GM19395 (cell line): Measurements from ENCODE around the gene ADAMTS16.

Source experiments
- ATAC-seq: cut with Tn5 transposase; IDR thresholded peaks from one replicate; pipeline ENCODE4 v1.9.1; 2021; ENCODE audit warnings: mild to moderate bottlenecking, moderate library complexity; ENCODE audit not compliant: unreplicated experiment

Gene ADAMTS16

GRCh38 chr5:5220901-5221631, 80.9 kb downstream of the ADAMTS16 start:
- ATAC-seq = no peak

- ATAC-seq = no peak
Observed at GRCh38 chr5:5221724-5222123, 81.6 kb downstream of the ADAMTS16 start.

- no peak for ATAC-seq
Observed at GRCh38 chr5:5231576-5231975, 91.4 kb downstream of the ADAMTS16 start.

- no peak for ATAC-seq
Observed at GRCh38 chr5:5234912-5235311, 94.8 kb downstream of the ADAMTS16 start.

GRCh38 chr5:5235685-5236084, 95.6 kb downstream of the ADAMTS16 start:
- no peak for ATAC-seq

GRCh38 chr5:5239191-5239590, 99.1 kb downstream of the ADAMTS16 start:
- no peak for ATAC-seq

- no peak for ATAC-seq
Observed at GRCh38 chr5:5240234-5240633, 100.1 kb downstream of the ADAMTS16 start.

- ATAC-seq = no peak
Observed at GRCh38 chr5:5242056-5242455, 101.9 kb downstream of the ADAMTS16 start.

- no peak for ATAC-seq
Observed at GRCh38 chr5:5246736-5247135, 106.6 kb downstream of the ADAMTS16 start.

GRCh38 chr5:5250758-5251157, 110.6 kb downstream of the ADAMTS16 start:
- ATAC-seq = no peak

- no peak for ATAC-seq
Observed at GRCh38 chr5:5252106-5252505, 112.0 kb downstream of the ADAMTS16 start.

GRCh38 chr5:5257353-5257752, 117.2 kb downstream of the ADAMTS16 start:
- no peak for ATAC-seq

- ATAC-seq = no peak
Observed at GRCh38 chr5:5258564-5258963, 118.4 kb downstream of the ADAMTS16 start.

- no peak for ATAC-seq
Observed at GRCh38 chr5:5264727-5265126, 124.6 kb downstream of the ADAMTS16 start.

GRCh38 chr5:5266297-5266696, 126.2 kb downstream of the ADAMTS16 start:
- no peak for ATAC-seq

- no peak for ATAC-seq
Observed at GRCh38 chr5:5270161-5270560, 130.0 kb downstream of the ADAMTS16 start.

- no peak for ATAC-seq
Observed at GRCh38 chr5:5270958-5271785, 131.0 kb downstream of the ADAMTS16 start.

- ATAC-seq = no peak
Observed at GRCh38 chr5:5271786-5272321, 131.7 kb downstream of the ADAMTS16 start.

GRCh38 chr5:5273398-5273797, 133.3 kb downstream of the ADAMTS16 start:
- no peak for ATAC-seq

- no peak for ATAC-seq
Observed at GRCh38 chr5:5273976-5274375, 133.8 kb downstream of the ADAMTS16 start.

GRCh38 chr5:5275211-5275610, 135.1 kb downstream of the ADAMTS16 start:
- no peak for ATAC-seq

- no peak for ATAC-seq
Observed at GRCh38 chr5:5276430-5276829, 136.3 kb downstream of the ADAMTS16 start.
